ENCODE results near the gene LRR1.

LRR1 gene

DNA sequence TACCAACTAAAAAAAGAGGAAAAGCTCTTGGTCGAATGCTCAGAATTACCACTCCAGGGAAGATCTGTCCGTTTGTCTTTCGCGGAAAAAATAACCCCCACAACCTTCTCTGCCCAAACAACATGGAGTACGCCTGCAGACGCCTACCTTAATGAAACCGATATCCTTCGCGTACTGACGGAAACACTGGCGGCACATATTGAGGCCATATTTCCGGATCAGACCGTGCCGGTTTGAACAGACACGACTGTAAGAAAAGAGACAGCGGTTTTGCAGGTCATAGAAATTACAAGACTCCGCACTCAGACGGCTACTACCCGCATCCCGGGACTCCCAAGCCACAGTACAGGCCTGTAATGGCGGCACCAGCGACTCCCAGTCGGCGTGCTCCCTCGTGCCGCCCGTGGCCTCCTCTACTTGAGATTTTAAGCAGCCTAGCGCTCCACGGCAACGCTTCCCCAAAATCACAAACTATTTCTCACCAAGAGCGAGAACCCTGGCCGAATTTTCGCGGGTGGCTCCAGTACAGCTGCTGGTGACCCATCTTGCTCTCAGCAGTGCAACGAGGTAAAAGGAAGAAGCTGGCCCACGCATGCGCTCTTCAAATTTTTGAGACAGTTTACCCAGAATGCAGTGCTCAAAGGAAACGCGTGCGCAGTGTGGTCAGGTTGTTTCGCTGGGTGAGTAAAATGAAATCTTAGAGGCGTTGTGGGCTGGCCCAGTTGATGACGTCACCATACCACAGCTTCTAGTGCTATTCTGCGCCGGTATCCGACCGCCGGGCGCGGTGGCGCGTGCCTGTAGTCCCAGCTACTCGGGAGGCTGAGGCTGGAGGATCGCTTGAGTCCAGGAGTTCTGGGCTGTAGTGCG, 12.7 kb upstream of the LRR1 start, which contains the start of gene RPS29 (continued):
- TF ChIP-seq, protein P1, sequence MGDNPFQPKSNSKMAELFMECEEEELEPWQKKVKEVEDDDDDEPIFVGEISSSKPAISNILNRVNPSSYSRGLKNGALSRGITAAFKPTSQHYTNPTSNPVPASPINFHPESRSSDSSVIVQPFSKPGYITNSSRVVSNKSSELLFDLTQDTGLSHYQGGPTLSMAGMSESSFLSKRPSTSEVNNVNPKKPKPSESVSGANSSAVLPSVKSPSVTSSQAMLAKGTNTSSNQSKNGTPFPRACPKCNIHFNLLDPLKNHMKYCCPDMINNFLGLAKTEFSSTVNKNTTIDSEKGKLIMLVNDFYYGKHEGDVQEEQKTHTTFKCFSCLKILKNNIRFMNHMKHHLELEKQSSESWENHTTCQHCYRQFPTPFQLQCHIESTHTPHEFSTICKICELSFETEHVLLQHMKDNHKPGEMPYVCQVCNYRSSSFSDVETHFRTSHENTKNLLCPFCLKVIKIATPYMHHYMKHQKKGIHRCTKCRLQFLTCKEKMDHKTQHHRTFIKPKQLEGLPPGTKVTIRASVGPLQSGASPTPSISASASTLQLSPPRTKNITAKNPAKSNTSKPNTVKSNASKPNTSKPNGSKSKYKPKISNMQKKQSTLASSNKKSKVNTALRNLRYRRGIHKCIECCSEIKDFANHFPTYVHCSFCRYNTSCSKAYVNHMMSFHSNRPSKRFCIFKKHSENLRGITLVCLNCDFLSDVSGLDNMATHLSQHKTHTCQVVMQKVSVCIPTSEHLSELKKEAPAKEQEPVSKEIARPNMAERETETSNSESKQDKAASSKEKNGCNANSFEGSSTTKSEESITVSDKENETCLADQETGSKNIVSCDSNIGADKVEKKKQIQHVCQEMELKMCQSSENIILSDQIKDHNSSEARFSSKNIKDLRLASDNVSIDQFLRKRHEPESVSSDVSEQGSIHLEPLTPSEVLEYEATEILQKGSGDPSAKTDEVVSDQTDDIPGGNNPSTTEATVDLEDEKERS (tag by site-specific recombination; IDR thresholded peaks at IDR 0.05) = peak; percentile 99
- TF ChIP-seq ZNF626 (tag by site-specific recombination; IDR thresholded peaks at IDR 0.05) (no peak), KLF8 (tag by site-specific recombination; IDR thresholded peaks at IDR 0.05) (peak; percentile 80), ZNF521 (tag by site-specific recombination; IDR thresholded peaks at IDR 0.05) (no peak), MZF1 (tag by site-specific recombination; IDR thresholded peaks at IDR 0.05; ENCODE audit: borderline replicate concordance) (no peak), ZNF660 (tag by site-specific recombination; IDR thresholded peaks at IDR 0.05) (no peak), ZNF292 (tag by site-specific recombination; IDR thresholded peaks at IDR 0.05; ENCODE audit: borderline replicate concordance, low read depth) (no peak), EGR2 (tag by site-specific recombination; IDR thresholded peaks at IDR 0.05; ENCODE audit: low read depth) (peak; percentile 60), TRIM28 (IDR thresholded peaks at IDR 0.05; ENCODE audit: borderline replicate concordance, low read length) (peak; percentile 95), GLI2 (tag by site-specific recombination; IDR thresholded peaks at IDR 0.05; ENCODE audit: borderline replicate concordance, low read depth) (no peak), SETDB1 (IDR thresholded peaks at IDR 0.05; ENCODE audit: insufficient read length, low read length) (no peak), HOXC10 (CRISPR knock-in tag; IDR thresholded peaks at IDR 0.05) (no peak), OSR2 (tag by site-specific recombination; IDR thresholded peaks at IDR 0.05) (peak; percentile 62; the same call in 1 of the 2 replicates), ZFP3 (tag by site-specific recombination; IDR thresholded peaks at IDR 0.05; ENCODE audit: low read depth) (no peak), ZNF211 (tag by site-specific recombination; IDR thresholded peaks at IDR 0.05; ENCODE audit: low read depth) (no peak), ZBTB21 (tag by site-specific recombination; IDR thresholded peaks at IDR 0.05) (peak; percentile 92), IKZF3 (tag by site-specific recombination; IDR thresholded peaks at IDR 0.05) (no peak), ZNF423 (tag by site-specific recombination; IDR thresholded peaks at IDR 0.05) (no peak), KLF9 (tag by site-specific recombination; IDR thresholded peaks at IDR 0.05; ENCODE audit: low read depth) (peak; percentile 71), ZNF549 (tag by site-specific recombination; IDR thresholded peaks at IDR 0.05) (no peak), ZNF324 (tag by site-specific recombination; IDR thresholded peaks at IDR 0.05) (peak; percentile 87)
- TF ChIP-seq, protein P2, sequence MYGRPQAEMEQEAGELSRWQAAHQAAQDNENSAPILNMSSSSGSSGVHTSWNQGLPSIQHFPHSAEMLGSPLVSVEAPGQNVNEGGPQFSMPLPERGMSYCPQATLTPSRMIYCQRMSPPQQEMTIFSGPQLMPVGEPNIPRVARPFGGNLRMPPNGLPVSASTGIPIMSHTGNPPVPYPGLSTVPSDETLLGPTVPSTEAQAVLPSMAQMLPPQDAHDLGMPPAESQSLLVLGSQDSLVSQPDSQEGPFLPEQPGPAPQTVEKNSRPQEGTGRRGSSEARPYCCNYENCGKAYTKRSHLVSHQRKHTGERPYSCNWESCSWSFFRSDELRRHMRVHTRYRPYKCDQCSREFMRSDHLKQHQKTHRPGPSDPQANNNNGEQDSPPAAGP (tag by site-specific recombination; IDR thresholded peaks at IDR 0.05) = peak; percentile 93
- TF ChIP-seq, protein P3, sequence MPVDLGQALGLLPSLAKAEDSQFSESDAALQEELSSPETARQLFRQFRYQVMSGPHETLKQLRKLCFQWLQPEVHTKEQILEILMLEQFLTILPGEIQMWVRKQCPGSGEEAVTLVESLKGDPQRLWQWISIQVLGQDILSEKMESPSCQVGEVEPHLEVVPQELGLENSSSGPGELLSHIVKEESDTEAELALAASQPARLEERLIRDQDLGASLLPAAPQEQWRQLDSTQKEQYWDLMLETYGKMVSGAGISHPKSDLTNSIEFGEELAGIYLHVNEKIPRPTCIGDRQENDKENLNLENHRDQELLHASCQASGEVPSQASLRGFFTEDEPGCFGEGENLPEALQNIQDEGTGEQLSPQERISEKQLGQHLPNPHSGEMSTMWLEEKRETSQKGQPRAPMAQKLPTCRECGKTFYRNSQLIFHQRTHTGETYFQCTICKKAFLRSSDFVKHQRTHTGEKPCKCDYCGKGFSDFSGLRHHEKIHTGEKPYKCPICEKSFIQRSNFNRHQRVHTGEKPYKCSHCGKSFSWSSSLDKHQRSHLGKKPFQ (tag by site-specific recombination; IDR thresholded peaks at IDR 0.05) = no peak
- TF ChIP-seq, protein P4, sequence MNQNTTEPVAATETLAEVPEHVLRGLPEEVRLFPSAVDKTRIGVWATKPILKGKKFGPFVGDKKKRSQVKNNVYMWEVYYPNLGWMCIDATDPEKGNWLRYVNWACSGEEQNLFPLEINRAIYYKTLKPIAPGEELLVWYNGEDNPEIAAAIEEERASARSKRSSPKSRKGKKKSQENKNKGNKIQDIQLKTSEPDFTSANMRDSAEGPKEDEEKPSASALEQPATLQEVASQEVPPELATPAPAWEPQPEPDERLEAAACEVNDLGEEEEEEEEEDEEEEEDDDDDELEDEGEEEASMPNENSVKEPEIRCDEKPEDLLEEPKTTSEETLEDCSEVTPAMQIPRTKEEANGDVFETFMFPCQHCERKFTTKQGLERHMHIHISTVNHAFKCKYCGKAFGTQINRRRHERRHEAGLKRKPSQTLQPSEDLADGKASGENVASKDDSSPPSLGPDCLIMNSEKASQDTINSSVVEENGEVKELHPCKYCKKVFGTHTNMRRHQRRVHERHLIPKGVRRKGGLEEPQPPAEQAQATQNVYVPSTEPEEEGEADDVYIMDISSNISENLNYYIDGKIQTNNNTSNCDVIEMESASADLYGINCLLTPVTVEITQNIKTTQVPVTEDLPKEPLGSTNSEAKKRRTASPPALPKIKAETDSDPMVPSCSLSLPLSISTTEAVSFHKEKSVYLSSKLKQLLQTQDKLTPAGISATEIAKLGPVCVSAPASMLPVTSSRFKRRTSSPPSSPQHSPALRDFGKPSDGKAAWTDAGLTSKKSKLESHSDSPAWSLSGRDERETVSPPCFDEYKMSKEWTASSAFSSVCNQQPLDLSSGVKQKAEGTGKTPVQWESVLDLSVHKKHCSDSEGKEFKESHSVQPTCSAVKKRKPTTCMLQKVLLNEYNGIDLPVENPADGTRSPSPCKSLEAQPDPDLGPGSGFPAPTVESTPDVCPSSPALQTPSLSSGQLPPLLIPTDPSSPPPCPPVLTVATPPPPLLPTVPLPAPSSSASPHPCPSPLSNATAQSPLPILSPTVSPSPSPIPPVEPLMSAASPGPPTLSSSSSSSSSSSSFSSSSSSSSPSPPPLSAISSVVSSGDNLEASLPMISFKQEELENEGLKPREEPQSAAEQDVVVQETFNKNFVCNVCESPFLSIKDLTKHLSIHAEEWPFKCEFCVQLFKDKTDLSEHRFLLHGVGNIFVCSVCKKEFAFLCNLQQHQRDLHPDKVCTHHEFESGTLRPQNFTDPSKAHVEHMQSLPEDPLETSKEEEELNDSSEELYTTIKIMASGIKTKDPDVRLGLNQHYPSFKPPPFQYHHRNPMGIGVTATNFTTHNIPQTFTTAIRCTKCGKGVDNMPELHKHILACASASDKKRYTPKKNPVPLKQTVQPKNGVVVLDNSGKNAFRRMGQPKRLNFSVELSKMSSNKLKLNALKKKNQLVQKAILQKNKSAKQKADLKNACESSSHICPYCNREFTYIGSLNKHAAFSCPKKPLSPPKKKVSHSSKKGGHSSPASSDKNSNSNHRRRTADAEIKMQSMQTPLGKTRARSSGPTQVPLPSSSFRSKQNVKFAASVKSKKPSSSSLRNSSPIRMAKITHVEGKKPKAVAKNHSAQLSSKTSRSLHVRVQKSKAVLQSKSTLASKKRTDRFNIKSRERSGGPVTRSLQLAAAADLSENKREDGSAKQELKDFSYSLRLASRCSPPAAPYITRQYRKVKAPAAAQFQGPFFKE (tag by site-specific recombination; IDR thresholded peaks at IDR 0.05; ENCODE audit: borderline replicate concordance) = no peak
- TF ChIP-seq, protein P5, sequence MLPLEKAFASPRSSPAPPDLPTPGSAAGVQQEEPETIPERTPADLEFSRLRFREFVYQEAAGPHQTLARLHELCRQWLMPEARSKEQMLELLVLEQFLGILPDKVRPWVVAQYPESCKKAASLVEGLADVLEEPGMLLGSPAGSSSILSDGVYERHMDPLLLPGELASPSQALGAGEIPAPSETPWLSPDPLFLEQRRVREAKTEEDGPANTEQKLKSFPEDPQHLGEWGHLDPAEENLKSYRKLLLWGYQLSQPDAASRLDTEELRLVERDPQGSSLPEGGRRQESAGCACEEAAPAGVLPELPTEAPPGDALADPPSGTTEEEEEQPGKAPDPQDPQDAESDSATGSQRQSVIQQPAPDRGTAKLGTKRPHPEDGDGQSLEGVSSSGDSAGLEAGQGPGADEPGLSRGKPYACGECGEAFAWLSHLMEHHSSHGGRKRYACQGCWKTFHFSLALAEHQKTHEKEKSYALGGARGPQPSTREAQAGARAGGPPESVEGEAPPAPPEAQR (tag by site-specific recombination; IDR thresholded peaks at IDR 0.05) = no peak

Measured in HEK293 (cell line).